NCI-H524 treated with DMSO at 0.1 percent for 48 hours (cell line): ENCODE measurements around the gene TAF9.
"Not testable (repeated sequence)": the region's sequence is repeated elsewhere in the genome, so short reads cannot be mapped to it uniquely, and the experiment has no call there.

ENCODE experiments used
- DNase-seq: peaks from one replicate; lab custom pipeline; 2025; lab: John Stamatoyannopoulos, UW

Gene TAF9, protein sequence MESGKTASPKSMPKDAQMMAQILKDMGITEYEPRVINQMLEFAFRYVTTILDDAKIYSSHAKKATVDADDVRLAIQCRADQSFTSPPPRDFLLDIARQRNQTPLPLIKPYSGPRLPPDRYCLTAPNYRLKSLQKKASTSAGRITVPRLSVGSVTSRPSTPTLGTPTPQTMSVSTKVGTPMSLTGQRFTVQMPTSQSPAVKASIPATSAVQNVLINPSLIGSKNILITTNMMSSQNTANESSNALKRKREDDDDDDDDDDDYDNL

DNA sequence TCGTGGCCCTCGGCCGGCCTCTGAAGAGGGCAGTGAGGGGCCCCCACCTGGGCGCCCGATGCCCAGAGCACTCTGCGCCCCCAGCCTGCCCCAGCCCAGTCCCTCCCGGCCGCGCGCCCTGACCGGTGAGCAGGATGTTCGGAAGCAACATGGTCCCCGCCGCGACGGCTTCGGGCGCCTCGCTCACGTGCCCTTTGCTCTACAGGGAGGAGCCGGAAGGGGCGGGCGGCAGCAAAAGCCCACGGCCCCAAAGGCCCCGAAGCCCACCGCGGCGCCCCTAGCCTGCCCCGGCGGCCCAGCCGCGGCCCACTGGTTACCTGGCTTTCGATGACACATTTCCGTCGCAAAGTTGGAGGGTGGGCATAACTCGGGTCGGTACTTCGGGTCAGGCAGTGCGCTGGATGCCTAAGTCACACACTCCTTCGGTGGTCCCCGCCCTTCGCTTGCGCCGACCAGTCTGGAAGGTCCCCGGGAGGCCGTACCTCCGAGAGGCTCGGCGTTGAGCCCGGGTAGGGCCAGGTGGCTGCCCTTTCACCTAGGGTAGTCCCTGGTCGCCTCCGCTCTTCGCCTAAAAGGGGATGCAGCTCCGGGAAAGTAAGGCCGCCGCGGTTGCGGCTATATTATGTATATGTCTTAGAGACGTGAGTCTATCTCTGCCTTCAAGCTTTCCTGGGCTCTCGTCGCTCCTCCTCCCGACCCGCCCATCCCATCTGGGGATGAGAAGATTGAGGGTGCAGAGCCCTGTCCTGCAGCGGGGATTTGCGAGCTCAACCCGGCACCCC, at the start of gene TAF9, which contains the start of the genes AK6 and RAD17:
TAF9 (minus strand) TSS at position 181 of the 782 bp plus-strand sequence. CDS start 3,783 bp downstream, outside the sequence.
AK6 (minus strand) TSS at position 181 of the 782 bp plus-strand sequence; CDS start at position 151, 30 bp downstream.
RAD17 (plus strand) TSS at position 479 of the 782 bp plus-strand sequence. CDS start 2,391 bp downstream, outside the sequence.
- peak; percentile 63 for DNase-seq

DNA sequence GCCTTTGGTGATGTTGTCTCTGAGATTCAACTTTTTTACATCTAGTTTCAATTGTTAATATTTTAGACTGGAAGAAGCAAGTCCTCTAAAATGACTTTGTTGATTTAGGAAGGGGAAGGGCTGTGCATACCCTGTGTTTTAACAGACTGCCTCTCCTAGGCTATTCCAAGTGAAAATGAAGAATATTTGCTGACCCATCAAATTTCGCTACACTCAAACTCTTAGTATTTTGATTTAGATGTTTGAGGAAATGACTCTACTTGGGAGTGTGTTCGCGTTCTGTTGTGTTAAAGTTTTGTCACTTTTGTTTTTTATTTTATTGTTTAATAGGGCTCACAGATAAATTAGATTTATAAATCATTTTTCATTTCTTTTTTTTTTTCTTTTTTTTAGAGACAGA, 49.2 kb upstream of the TAF9 start:
- DNase-seq = no peak

DNA sequence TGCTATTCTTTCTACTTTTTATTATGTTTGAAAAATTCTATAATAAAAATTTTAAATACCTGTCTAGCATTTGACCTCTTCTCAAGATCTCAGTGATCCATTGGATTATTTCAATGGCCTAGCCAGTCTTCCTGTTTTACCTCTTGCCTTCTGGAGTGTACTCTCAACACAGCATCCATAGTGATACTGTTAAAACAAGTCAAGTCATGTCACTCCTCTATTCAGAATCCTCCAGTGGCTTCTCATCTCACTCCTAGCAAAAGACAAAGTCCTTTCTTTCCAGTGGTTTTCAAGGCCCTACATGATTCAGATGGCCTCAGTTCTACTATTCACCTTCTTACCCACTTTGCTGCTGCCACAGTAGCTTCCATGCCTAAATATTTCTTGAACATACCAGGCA, 47.4 kb upstream of the TAF9 start:
- DNase-seq = no peak

DNA sequence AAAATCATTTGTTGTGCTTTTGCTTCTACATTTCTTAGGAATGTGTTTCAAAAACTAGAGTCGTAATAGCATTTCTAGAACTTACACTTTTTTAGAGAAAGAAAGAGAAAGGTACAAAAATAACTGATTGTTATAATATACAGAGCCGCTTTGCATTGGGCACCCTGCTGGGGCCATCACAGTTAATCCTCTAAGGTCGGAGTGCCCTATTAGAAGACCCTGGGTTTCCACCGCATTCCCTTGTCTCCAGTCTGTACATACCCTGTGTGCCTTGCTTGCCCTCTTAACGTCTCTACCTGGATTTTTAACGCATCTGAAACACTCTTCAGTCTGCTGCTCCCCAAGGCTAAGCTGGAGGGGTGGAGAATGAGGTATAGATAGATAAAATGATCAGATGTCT, 46.9 kb upstream of the TAF9 start:
- DNase-seq = no peak

DNA sequence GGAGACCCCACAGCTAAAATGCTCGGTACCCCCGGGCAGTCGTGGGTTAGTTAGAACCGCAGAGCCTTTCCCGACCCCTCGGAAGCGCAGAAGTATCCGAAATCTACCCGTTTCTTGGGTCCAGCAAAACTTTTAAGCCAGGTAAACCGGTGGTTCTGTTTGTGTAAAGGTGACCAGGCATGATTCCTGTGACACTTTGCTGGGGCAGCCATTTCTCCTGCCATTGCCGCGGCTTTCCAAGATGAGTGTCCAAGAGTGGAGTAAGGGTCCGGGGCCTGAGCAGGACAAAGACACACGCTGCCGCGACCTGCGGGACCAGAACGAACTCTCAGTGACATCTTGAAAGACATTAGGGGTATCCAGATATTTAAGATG, 46.3 kb upstream of the TAF9 start:
- no peak for DNase-seq

DNA sequence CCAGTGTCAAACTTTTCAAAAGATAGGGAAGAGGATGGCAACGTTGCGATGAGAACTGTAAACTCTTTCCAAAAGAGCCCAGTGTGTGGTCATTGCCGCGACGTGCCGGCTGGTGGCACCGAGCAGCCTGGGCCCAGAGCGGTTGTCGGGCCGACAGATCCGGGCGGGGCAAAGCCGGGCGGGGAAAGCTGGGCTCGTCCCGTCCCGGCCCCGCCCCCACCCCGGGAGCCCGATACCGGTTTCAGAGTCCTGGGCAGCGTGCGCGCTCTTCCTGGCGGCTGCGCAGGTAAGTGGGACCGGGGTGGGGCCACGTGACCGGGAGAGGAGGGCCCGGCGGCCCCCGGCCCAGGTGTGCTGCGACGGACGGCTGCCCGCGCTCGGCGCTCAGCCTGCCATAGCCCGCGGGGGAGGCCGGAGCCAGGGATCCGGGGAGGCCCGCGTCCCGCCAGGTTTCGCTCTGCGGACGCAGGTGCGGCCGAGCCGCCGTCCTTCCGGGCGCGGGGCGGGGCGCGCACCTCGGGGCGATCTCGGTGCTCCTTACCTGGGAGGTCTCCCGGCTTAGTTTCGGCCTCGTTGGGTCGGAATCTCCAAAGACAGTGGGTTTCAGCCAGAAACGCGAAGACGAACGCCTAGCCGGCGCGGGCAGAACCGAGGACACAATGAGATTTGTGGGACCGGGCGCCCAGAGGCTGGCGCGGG, 45.7 kb upstream of the TAF9 start, which contains the start of gene MARVELD2:
MARVELD2 (plus strand) TSS at position 232 of the 699 bp plus-strand sequence. CDS start 4,270 bp downstream, outside the sequence.
- no peak for DNase-seq

DNA sequence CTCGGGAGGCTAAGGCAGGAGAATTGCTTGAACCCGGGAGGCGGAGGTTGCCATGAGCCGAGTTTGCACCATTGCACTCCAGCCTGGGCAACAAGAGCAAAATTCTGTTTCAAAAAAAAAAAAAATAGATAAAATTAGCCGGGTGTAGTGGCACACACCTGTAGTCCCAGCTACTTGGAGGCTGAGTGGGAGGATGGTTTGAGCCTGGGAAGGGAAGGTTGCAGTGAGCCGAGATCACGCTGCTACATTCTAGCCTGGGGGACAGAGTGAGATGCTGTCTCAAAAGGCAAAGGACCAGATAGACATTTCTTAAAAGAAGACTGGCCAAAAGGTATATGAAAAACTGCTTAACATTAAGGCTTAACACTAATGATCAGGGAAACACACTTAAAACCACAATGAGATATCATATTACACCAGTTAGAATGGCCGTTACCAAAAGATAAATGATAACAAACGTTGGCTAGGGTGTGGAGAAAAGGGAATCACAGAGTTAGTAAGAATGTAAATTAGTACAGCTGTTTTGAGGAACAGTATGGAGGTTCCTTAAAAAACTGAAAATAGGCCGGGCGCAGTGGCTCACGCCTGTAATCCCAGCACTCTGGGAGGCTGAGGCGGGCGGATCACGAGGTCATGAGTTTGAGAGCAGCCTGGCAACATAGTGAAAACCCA, 35.5 kb upstream of the TAF9 start:
- no peak for DNase-seq

DNA sequence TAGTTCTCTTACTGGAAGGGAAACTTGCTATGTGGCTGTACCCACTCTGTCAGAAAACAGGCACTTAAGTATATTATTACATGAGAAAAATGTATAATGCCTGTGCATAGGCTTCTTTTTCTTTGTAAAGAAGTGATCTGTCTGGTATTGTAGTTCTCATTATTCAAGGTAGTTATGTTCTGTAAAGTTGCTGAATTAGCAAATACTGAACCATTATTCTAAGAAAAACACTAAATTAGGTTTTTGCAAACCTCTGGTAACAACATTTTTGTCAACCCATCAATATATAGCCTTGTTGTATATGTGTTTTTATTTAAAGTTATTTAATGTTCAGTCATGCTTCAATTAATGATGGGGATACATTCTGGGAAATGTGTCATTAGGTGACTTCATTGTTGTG, 9.1 kb upstream of the TAF9 start:
- no peak for DNase-seq

DNA sequence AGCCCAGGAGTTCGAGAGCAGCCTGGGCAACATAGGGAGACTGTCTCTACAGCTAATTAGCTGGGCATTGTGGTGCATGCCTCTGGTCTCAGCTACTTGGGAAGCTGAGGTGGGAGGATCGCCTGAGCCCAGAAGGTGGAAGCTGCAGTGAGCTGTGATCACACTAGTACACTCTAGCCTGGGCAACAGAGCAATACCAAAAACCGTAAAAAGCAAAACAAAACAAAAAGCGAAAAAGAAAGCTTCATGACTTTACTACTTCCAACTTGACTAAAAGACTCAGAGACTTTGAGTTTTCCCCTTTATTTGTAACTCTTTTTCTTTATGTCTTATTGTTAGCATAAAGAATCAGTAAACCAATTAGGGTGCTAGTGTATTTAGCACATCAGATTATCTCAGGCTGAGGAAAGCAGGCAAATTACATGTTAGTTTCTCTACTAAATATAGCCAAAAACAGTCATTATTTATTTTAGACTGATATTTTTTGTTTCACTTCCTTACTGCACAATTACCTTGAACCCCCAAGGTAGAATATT, 5.7 kb upstream of the TAF9 start:
- DNase-seq = no peak

DNA sequence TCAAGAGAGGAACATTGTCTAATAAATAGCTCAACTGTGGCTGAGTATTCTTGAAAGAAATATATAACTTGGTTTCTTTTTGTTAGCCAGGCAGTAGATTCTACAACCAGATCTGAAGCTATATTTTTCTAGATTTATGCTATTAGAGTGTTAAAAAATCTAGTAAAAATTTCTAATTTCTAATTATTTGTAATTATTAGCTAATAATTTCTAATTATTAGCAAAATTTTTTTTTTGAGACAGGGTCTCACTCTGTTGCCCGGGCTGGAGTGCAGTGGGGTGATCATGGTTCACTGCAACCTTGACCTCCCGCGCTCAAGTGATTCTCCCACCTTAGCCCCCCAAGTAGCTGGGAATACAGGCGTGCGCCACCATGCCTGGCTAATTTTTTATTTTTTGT, 3.1 kb upstream of the TAF9 start:
- DNase-seq = no peak

DNA sequence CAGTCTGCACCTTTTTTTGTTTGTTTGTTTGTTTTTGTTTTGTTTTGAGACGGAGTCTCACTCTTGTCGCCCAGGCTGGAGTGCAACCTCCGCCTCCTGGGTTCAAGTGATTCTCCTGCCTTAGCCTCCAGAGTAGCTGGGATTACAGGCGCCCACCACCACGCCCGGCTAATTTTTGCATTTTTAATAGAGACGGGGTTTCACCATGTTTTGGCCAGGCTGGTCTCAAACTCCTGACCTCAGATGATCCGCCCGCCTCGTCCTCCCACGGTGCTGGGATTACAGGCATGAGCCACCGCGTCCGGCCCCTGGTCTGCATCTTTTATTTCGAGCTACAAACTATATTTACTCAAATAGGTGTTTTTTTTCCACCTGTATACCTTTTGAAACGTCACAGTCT, 1.0 kb upstream of the TAF9 start:
- not testable (repeated sequence) for DNase-seq

DNA sequence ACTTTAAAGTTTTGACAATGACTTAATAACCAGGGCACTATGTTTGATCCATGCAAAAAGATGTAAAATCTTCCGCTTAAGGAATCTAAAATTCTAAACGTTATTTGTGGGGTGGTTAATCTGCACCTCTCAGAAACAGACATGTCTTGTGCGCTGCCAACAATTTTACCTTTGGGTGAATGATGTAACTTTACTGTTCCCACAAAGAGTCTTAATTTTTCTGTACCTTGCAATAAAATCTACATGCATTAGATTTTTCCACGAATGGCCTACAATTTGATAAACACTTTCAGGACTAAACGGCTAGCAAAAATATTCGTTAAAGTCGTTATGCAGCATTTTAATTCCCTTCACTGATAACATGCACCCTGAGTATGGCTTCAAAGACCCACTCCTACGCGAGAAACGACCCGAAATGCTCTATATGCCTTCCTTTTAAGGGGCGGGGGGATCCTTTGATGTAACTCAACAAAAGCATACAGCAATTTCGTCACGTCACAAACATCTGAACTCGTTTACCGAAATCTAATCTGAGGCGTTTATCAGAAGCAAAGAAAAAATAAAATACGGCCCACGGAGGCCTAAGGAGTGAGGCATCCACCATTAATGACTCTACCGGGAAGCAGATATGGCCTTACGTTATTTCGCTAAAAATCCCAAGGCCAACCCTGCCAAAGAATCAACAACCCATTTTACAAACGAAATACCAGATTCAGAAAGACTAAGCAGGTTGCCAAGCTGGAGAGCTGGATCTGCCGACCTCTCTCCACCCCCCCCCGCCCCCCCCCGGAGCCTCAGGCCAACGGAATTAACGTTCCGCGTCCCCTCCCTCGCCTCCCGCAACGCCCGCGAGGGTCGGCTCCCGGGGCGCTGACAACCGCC, 621 bp downstream of the TAF9 start:
- DNase-seq = no peak

DNA sequence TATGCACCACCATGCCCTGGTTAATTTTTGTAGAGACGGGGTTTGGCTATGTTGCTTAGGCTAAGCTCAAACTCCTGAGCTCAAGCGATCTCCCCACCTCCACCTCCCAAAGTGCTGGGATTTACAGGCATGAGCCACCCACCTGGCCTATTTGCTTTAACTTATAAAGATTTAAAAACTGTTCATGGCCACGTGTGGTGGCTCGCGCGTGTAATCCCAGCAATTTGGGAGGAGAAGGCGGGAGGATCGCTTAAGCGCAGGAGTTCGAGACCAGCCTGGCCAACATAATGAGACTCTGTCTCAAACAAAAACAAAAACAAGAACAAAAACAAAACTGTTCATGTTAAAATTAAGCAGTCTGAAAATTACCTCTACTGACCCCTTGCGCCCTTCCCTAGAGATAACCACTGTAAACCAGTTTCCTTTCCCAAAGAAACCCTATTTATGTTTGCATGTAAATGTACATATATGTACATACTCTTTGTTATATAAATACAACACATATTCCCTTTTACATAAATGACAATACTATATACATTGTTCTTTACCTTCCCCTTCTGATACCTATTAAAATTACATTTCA, 1.5 kb downstream of the TAF9 start:
- DNase-seq = no peak

DNA sequence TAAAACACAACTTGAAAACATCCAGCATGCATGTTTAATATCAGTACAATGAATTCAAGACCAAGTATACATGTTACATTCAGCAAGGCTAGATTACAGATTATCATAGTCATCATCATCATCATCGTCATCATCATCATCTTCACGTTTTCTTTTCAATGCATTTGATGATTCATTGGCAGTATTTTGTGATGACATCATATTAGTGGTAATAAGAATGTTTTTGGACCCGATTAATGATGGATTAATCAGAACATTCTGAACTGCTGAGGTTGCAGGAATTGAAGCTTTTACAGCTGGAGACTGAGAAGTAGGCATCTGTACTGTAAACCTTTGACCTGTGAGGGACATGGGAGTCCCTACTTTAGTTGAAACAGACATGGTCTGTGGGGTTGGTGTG, 4.5 kb downstream of the TAF9 start:
- DNase-seq = no peak

DNA sequence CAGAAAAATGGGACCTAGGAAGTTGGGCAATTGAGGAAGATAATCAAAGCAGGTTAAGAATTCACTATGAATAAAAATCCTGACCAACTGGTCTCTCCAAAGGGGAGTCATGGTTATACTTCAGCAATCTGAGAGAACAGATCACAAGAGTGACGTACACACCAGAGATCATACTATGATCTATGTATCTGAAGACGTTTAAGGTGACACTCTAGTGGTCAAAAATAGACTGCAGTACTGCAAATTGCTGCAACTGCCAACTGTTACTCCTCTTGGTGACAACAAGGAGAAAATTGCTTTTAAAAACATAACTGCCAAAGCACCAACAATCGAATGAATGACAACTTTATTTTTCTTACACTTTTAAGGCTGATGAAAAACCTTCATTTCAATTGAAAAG, 4.9 kb downstream of the TAF9 start:
- no peak for DNase-seq

DNA sequence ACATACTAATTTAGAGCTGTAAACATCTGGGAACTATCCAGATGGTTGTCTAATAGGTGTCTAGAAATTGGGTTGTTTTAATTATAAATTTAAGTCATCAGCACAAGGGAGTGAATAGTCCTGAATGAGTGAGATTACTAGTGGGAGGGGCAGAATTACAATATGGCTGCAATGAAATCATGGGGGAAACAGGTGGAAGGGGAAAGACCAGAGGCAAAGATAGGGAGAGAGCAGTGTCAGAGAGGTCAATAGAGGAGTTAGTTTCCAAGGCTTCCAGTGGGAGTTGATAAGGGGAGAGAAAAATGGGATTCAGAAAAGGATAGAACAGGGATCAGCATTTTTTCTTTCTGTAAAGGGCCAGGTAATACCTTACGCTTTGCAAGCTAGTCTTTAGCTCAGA, 8.9 kb downstream of the TAF9 start:
- DNase-seq = no peak

DNA sequence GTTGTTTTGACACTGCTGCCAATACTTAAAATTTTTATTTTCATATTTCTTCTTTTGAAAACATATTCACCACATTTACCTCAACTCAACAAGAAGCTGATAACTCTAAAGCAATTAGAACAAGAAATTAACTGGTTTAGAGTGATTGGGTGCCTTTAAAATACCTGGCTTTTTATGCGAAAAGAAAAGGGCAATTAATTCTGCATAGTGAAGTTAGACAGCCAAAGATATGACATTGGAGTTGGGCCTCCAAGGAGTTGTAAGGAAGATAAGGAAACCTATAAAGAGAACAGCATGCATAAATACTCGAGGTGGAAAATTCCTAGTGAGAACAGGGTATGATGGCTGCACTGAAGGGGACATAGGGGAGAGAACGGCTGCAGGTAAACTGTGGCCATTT, 9.6 kb downstream of the TAF9 start:
- no peak for DNase-seq

DNA sequence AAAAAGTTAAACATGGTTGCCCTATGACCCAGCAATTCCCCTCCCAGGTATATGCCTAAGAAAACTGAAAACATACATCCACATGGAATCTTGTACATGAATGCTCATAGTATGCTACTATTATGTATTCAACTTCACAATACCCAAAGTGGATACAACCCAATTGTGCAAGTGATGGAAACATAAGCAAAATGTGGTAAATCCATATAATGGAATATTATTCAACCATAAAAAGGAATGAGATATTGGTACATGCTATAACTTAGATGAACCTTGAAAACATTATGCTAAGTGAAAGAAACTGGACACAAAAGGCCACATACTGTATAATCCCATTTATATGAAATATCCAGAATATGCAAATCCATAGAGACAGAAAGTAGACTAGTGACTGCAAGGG, 18.7 kb downstream of the TAF9 start:
- no peak for DNase-seq

DNA sequence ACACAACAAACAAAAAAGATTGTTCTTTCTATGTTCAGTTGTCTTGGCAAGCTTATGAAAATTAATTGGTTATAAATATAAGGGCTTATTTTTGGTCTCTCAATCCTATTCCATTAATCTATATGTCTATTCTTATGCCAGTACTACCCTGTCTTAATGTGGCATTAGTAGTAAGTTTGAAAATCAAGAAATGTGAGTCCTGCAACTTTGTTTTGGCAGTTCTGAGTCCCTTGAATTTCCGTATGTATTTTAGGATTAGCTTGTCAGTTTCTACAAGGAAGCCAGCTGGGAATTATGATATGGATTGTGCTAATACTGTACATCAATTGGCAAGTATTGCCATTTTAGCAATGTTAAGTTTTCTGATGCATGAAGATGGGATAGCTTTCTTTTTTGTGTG, 26.2 kb downstream of the TAF9 start:
- DNase-seq = no peak

DNA sequence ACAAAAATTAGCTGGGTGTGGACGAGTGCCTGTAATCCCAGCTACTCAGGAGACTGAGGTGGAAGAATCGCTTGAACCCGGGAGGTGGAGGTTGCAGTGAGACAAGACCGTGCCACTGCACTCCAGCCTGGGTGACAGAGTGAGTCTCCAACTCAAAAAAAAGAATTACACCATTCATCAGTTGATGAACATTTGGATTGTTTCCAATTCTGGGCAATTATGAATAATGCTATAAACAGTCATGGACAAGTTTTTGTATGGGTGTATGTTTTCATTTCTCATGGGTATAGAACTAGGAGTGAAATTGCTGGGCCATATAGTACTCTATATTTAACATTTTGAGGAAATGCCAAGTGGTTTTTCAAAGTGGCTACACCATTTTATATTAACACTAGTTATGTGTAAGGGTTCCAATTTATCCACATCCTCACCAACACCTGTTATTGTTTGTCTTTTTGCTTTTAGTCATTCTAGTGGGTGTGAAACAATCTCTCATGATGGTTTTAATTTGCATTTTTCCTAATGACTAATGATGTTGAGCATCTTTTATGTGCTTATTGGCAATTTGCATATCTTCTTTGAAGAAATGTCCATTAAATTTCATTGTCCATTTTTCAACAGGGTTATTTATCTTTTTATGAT, 27.7 kb downstream of the TAF9 start:
- DNase-seq = no peak
